DMS53 treated with DMSO at 0.1 percent for 48 hours (cell line): ENCODE measurements around the gene WWC2.

ENCODE experiments used
- DNase-seq: peaks from one replicate; lab custom pipeline; 2025; ENCODE audit not compliant: unreplicated experiment; lab: John Stamatoyannopoulos, UW

Gene WWC2

DNA sequence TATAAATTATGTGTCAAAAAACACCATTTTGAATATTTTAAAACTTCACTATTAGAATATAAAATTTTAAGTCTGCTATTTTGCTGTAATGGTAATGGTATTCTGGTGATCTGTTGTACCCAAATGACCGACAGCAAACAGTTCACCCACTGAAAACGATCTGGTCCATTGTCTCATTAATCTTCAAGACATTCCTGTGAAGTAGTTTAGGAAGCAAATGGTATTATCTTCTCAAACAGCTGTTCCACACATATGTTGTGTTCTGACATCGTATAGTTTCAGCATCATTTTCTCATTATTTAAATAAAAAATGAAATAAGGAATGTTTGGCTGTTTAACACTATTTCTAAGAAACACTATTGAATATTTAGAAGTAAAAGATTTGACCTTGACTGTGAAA lies 98.1 kb downstream of the WWC2 start:
- DNase-seq: no peak

DNA sequence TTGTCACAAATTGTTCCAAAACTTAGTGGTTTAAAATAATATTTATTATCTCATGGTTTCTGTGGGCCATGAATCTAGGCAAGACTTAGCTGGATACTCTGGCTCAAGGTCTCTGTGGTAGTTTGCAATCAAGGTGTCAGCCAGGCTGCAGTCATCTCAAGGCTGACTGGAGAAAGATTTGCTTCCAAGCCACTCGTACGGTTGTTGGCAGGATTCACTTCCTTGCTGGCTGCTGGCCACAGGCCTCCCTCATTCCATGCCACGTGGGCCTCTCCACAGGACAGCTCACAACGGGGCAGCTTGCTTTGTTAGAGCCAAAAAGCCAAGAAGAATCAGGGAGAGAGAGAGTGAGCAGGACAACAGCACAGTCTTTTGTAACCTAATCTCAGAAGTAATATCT lies 101.4 kb downstream of the WWC2 start:
- no peak for DNase-seq

DNA sequence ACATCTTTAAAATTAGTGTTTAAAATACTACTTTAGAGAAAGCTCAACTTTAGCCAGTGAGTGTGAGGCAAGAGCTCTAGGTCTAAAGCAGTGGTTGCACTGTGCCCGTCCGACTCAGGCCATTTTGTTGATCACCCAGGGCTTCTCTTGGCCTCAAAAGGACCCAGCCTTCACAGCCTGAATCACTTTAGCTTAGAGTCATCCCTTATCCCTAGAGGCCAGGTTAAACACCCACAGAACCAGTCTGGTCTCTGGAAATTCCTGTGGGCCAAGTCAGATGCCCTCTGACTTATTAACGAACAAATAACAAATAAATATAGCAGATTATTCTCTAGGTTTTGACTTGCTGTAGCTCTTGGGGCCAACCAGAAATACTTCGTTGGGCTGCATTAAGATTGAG lies 102.3 kb downstream of the WWC2 start:
- DNase-seq: no peak

DNA sequence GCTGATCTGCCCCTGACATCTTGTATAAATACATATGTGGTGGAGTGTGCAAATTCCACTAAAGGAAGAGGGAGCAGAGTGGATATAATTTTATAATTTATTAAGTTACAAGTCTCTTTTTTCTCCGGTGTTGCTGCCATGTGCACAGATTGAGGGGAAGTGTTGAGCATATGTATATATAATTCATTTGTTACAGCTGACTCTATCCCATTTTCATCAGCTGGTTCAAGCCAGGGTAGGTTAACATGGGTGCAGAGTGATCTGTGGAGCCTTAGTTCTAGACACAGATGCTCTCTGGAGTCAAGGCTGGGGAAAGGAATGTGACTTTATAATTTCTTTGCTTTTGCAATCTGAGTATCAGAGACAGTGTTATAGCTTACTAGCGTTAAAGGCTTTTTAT lies 103.5 kb downstream of the WWC2 start:
- DNase-seq: no peak

DNA sequence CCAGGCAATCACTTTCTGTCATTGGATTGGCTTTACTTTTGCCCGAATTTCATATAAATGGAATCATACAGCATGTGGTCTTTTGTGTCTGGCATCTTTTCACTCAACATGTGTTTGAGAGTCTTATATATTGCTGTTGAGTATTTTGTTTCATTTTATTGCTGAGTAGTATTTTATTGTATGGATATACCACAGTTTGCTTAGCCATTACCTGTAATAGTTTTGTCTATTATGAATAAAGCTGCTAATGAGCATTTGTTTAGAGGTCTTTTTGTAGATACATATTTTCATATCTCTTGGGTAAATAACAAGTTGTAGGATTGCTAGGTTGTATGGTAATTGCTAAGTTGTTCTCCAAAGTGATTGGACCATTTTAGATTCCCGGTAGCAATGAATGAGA lies 105.7 kb downstream of the WWC2 start:
- DNase-seq: no peak

DNA sequence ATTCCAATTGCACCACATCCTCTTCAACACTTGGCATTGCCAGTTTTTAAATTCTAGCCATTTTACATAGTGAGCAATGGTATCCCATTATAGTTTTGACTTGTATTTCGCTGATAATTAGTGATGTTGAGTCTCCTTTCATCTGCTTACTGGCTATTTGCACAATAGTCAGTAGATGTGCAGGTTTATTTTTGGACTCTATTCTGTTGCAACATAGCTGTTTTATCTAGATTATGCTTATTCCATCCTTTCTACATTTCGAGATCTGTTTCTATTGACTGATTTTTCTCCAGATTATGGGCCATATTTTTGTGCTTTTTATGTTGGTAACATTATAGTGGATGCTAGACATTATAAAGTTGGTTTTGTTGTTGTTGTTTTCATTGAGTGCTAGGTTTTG lies 106.1 kb downstream of the WWC2 start:
- DNase-seq: no peak

DNA sequence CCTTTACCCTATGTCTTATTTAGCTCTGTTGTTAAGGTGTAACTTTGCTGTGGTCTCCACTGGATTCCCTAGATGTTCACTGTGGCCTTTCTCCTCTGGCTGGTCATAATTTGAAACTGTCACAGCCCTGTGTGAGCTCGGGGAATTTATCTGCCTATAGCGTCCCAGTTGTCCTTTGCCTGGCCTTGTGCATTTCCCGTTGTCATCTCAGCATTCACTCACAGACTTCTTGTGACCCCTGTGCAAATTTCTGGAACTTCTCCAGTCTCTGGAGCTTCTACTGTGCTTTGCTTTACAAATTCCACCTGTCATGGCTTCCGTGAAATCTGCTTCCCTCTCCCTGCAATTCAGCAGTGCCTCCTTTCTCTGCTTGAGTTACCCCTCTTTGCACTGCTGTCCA lies 106.7 kb downstream of the WWC2 start:
- no peak for DNase-seq

DNA sequence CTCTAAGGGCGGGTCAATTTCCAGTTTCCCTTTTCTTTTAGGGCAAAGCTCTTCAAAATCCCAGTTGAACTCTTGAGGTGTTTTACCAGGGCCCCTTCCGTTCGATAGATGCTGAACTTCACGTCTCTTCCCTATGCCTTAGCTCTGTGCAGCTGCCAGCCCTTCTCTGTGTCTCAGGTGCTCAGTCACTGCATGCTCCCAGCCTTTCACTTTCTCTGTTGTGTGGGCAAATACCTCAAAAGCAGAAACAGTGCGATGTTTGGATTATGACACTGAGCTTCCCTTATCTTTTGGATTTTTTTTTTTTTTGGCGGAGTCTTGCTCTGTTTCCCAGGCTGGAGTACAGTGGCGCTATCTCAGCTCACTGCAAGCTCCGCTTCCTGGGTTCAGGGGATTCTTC lies 112.5 kb downstream of the WWC2 start:
- no peak for DNase-seq

DNA sequence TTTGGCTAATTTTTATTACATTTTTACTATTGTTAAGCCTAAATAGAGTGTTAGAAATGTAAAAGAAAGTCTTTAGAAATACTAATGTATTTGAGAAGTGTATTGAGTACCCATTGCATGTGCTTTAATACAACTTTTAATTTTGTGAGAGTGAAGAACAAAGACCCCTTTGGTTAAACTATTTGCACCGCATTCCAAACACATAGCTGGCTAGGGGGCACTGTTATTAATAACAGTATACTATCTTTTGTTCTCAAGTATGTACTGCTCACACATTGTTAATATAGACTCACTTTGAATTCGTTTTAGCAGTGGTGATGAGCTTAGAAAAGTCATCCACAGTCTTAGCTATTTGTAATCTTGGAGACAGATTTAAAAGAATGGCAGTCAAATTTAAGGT lies 114.9 kb downstream of the WWC2 start:
- DNase-seq: no peak

DNA sequence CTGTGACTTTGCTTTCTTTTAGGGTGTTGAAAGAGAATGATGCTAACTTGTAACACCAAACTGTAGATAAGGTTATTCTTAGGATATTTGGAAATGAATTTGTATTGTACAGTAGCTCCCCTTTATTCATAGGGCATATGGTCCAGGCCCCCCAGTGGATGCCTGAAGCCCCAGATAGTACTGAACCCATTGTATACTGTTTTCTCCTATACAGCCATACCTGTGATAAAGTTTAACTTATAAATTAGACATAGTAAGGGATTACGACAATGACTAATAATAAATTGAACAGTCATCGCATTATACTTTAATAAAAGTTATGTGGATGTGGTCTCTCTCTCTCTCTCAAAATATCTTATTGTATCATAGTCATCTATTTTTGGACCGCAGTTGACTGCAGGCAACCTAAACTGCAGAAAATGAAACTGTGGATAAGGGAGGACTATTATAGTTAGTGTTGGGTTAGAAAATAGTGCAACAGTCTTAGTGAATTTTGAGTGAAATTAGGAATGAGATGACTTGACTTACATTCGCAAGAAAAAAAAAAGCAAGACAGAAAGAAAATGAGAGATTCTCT lies 115.9 kb downstream of the WWC2 start:
- no peak for DNase-seq

DNA sequence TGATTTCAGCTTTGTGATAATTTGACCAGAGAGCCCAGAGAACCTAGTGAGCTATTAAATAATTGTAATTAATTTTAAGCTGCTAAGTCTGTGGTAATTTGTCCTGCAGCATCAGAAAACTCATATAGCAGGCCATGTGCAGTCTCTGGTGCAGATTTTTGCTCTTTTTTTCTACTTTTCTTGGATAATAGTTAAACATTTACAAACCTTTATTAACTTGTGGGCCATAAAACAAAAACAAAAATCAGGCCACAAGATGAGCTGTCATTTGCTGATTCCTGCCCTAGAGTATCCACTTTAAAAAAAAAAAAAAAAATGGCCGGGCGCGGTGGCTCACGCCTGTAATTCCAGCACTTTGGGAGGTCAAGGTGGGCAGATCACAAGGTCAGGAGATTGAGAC lies 121.2 kb downstream of the WWC2 start:
- no peak for DNase-seq

DNA sequence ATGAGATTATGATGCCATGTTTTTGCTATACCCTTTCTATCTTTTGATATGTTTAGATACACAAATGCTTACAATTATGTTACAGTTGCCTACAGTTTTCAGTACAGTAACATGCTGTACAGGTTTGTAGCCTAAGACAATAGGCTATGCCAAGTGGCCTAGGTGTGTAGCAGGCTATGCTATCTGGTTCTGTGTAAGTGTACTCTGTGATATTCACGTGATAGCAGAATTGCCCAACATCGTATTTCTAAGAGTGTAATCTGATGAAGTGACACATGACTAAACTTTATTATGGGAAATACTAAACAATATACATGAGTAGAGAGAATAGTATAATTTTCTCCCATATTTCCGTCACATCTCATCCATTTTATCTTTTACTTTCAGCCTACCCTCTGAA lies 124.0 kb downstream of the WWC2 start:
- DNase-seq: no peak

DNA sequence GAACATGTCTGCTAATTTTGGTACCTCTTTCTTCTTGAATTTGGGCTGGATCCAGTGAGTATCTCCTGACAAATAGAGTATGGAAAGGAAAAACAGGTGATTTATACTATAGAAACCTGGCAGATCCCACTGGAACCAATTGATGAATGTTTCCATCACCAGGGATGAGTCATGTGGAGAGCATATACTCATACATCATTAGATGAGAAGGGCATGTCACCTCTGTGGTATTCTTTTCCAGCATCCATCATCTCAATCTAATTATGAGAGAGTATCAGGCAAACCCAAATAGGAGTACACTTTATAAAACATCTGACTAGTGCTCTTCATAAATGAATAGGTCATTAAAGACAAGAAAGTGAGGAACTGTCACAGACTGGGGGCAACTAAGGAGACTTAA lies 130.3 kb downstream of the WWC2 start:
- no peak for DNase-seq

DNA sequence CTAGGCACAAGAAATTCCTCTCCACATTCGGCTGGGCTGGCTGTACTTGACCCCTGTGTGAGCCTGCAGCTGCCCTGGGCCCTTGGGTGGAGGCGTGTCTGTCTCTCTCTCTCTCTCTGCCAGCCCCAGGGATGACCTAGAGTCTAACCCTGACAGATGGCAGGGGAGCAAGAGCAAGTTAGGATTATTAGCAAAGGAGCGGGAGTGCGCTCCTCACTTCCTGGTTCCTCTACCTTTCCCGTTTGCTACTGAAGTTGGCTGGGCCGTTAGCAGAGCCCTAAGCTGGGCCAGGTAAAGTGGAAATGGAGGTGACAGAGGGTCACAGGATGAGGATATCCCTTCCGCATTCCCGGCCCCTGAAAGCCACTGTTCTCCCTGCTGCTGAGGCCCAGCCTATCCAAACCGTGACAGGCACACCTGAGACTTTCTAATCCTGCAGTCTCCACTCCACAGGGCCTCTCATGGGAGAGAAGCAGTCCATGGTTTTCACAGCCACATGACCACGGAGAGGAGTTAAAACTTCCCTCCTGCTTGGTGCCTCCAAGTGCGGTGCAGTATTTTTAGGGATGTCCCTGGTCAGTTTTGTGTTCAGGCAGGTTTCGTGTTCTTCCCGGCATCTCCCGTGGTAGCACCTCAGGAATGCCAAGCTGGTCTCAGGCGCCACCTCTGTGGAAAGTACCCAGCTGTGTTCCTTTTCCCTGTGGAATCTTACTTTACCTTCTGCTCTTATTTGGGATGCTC lies 141.7 kb downstream of the WWC2 start:
- peak; percentile 62 for DNase-seq

DNA sequence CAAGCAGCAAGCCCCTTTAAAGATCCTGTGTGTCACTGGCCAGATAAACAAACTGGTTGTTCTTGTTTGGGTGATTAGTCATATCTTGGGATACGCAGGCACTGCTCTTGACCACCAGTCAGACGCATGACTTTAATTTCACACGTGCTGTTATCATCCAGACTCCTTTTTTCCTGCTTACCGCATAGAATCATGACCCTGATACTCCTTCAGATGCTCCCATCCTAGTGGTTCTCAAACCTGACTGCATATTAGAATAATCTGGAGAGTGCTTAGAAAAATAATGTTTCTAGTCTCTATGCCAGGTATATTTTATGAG lies 142.2 kb downstream of the WWC2 start:
- peak; percentile 55 for DNase-seq

DNA sequence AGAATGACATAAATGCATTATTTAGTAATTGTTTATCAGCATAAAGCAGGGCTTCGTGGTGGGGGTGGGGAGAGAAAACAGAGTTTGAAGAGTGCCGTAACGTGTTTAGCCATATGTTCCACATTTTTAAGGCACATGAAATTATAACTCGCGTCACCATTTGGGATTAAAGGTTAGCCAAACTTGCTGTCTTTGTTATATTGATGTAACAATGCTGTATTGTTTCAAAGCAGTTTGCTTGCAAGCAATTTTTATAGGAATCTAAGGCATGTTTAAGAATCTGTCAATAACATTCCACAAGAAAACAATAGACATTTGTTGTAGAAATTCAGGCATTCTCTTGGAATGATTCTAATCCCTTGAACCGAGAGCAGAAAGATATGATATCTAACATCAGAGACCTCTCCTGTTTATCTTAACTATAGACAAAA lies 142.7 kb downstream of the WWC2 start:
- DNase-seq: no peak

DNA sequence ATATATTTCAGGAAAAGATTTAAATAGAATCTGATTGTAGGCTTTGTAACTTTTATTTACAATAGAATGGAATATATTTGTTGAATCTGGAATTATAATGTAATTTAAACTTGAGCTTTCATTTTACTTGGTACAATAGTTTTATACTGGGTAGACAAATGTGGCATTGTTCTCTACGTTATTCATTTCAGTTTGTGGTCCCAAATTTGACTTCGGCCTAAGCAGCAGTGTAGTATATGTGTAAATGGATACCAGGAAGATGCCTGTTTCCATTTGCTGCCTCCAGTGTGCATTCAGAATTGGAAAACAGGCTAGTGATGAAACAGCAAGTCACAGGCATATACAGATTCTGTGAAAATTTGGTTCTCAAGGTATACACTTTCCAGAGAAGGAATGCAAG lies 143.2 kb downstream of the WWC2 start:
- no peak for DNase-seq

DNA sequence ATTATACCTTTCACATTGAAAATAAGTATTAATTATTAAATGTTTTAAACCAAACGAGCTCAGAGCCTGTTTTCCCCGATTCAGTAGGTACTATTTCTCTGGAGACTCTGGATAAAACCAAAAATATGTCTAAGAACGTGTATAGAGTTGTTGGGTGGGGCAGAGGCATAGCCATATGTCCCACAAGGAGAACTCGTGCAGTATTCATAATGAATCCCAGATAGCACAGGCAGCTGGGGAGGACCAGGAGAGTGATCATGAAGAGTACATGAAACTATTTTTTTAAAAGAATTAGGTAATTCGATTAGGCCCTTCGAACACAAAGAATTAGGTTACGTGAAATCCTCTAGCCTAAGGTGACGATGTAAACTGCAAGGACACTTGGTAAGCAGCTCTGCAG lies 145.0 kb downstream of the WWC2 start:
- no peak for DNase-seq

DNA sequence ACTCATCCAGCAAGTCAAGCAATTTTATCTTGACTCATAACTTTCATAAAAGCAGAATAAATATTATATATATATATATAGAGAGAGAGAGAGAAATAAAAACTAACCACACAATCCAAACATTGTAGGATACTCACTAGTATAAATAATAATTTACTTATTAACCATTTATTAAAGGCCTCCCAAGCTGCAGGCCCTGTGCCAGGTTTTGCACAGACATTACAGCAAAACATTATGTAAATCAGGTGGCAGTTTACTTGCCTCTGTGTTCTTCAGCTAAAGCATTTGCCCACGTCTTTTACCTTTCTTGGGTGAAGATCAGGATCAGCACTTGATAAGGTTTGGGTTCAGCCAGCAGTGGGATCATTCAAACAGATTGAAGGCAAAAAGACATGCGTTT lies 145.4 kb downstream of the WWC2 start:
- DNase-seq: no peak

DNA sequence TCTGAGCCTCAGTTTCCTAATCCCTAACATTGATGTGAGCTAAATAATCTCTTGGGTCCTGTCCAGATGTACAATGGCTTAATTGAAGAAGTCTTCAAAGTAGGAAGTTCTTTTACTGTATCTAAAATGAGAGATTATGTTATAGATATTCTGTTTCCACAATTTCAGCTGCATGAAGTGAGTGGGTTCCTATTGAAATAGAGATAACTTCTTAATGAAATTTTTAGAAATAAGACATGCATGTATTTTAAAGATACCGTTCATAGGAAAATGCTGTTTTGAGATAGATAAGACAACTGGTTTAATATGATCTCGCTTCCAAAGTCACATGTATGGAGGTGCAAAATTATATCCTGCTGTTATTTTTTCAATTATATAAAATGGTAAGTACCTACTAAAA lies 149.1 kb downstream of the WWC2 start:
- DNase-seq: no peak

DNA sequence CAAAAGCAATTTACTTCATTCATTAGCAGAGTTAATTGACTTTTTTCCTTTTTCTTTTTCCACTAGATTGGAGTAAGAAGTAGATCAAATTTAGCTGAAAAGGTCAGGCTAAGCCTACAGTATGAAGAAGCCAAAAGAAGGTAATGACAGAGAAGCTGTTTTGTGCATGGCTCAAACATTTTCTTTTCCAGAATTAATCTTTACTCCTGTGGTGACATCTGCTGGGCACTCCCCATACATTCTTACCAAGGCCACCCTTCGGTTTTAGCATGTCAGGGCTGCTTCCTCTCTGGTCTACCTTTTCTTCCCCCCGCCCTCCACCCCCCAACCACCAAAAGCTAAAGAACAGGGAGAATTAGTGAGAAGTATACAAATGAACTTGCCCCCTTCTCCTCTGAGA lies 150.8 kb downstream of the WWC2 start:
- peak; percentile 21 for DNase-seq

DNA sequence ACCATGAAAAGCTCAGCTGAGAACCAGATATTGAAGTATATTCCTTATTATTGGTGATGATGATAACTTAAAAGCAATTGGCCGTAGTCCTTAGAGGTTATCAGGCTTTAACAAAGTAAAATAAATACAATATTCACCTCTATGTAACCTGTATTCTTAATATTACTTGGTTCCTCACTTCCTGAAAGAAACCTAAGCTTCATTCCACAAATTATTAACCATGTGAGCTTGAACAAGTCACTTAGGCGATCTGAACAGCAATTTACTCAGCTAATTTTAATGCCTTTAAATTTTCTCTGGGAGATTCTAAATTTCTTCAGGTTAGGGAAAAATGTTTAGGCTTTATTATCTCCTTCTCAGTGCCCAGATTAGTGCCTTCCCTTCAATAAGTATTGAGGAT lies 151.8 kb downstream of the WWC2 start:
- DNase-seq: no peak

DNA sequence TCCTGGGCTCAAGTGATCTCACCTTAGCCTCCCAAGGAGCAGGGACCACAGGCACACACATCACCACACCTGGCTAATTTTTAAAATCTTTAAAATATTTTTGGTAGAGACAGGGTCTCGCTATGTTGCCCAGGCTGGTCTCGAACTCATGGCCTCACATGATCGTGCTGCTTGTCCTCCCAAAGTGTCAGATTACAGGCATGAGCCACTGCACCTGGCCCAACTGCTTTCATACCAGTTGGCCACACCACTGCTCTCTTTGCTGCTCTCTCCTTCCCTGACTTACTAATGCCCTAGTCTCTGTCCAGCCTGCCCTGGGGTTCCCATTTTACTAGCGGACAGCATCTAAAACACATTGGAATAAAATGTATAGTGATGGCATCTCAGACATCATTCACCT lies 153.9 kb downstream of the WWC2 start:
- no peak for DNase-seq
